ENCODE results near the gene TNS3.

TNS3 gene

DNA sequence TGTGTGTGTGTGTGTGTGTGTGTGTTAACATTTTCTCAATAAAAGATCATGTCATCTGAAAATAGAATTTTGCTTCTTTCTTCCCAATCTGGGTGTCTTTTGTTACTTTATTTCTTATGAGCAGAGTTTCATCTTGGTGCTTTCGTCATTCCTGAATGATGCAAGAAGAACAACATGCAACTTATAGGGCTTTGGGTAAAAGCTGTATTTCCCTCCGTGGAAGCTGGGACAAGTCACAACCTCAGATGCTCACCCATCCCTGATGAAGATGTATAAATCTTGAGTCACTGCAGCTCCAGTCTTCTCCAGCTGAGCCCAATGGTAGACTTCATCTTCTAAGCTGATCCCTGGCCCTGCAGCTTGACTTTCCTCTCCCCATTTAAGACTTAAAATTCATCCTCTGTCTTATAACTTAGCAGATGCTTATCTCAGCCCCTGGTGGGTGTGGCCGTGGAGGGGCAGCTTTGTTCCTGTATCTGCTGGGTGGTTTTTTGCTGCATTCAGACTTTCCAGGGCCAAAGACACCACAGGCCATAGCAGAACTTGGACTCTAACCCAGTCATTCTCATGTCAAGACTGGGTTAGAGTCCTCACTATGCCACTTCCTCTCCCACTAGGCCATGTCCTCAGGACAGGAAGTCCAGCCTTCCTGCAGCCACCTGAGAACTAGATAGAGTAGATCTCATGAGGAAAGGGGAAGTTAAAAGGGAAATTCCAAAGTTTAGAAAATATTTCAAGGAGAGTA is 356.4 kb downstream of the TNS3 start:
- no peak for DNase-seq (ENCODE audit: low spot score)
